Mucosa of rectum (tissue), 2 donors: ENCODE data around the gene IL22RA1.

Source experiments
- H3K27ac ChIP-seq, 2 donors: one replicate each; pipeline ENCODE4 v1.7.0; 2013; ENCODE audit warnings: inconsistent platforms in 2 of 2, low read depth in 2 of 2, low read length in 2 of 2
- H3K27me3 ChIP-seq, 2 donors: one replicate each; pipeline ENCODE4 v1.7.0; 2013; ENCODE audit warnings: low read length in 2 of 2; ENCODE audit not compliant: control insufficient read depth in 2 of 2, insufficient read depth in 2 of 2
- H3K36me3 ChIP-seq, 2 donors: one replicate each; pipeline ENCODE4 v1.7.0; 2013; ENCODE audit warnings: low read length in 2 of 2; ENCODE audit not compliant: control insufficient read depth in 2 of 2, insufficient read depth in 2 of 2
- H3K4me1 ChIP-seq, 2 donors: one replicate each; pipeline ENCODE4 v1.7.0; 2013; ENCODE audit warnings: low read length in 2 of 2, mild to moderate bottlenecking in 1 of 2; ENCODE audit not compliant: control insufficient read depth in 2 of 2, insufficient read depth in 2 of 2
- H3K4me3 ChIP-seq, 2 donors: one replicate each; pipeline ENCODE4 v1.7.0; 2013; ENCODE audit warnings: low read length in 2 of 2
- H3K9ac ChIP-seq, 2 donors: one replicate each; pipeline ENCODE4 v1.7.0; 2013; ENCODE audit warnings: low read length in 2 of 2, low read depth in 1 of 2, mild to moderate bottlenecking in 1 of 2
- H3K9me3 ChIP-seq, 2 donors: one replicate each; pipeline ENCODE4 v1.7.0; 2013; ENCODE audit warnings: low read length in 2 of 2; ENCODE audit not compliant: control insufficient read depth in 2 of 2
- donor health status: healthy.
- donor health status: Normal muscosa, but diverticular disease.

Gene IL22RA1

GRCh38 chr1:24077278-24077978, 65.5 kb downstream of the IL22RA1 start:
- Histone ChIP-seq H3K27ac (no peak overlapping the region), H3K27me3 (no peaks in the 10 kb centered on the region), H3K9ac (no peak overlapping the region), H3K4me3 (no peak overlapping the region), H3K9me3 (no peaks in the 10 kb centered on the region), H3K36me3 (no peaks in the 10 kb centered on the region), H3K4me1 (no peaks in the 10 kb centered on the region)

GRCh38 chr1:24075946-24076345, 67.0 kb downstream of the IL22RA1 start:
- H3K27ac ChIP-seq, result no peak overlapping the region
- no peak overlapping the region for H3K4me3 ChIP-seq
- no peak overlapping the region for H3K9ac ChIP-seq
- H3K4me1 ChIP-seq, result no peaks in the 10 kb centered on the region
- no peaks in the 10 kb centered on the region for H3K27me3 ChIP-seq
- H3K36me3 ChIP-seq, result no peaks in the 10 kb centered on the region
- H3K9me3 ChIP-seq, result no peaks in the 10 kb centered on the region

- H3K4me1 ChIP-seq, result peaks cover 0 to 2% of the 10 kb centered on the region in 2 donors
- no peaks in the 10 kb centered on the region for H3K9me3 ChIP-seq
- no peak overlapping the region for H3K4me3 ChIP-seq
- no peaks in the 10 kb centered on the region for H3K36me3 ChIP-seq
- H3K9ac ChIP-seq, result no peak overlapping the region
- H3K27me3 ChIP-seq, result no peaks in the 10 kb centered on the region
- H3K27ac ChIP-seq, result no peak overlapping the region
Measured at GRCh38 chr1:24075590-24075854, 67.4 kb downstream of the IL22RA1 start.

GRCh38 chr1:24074817-24075589, 67.9 kb downstream of the IL22RA1 start:
- no peak overlapping the region for H3K27ac ChIP-seq
- H3K27me3 ChIP-seq, result no peaks in the 10 kb centered on the region
- H3K4me1 ChIP-seq, result peaks cover 0 to 2% of the 10 kb centered on the region in 2 donors
- H3K4me3 ChIP-seq, result no peak overlapping the region
- H3K36me3 ChIP-seq, result no peaks in the 10 kb centered on the region
- no peak overlapping the region for H3K9ac ChIP-seq
- no peaks in the 10 kb centered on the region for H3K9me3 ChIP-seq

- Histone ChIP-seq H3K27me3 (no peaks in the 10 kb centered on the region), H3K4me1 (peaks cover 0 to 2% of the 10 kb centered on the region in 2 donors), H3K27ac (no peak overlapping the region), H3K9me3 (no peaks in the 10 kb centered on the region), H3K36me3 (no peaks in the 10 kb centered on the region), H3K4me3 (no peak overlapping the region), H3K9ac (no peak overlapping the region)
Measured at GRCh38 chr1:24074196-24074595, 68.7 kb downstream of the IL22RA1 start.

GRCh38 chr1:24071941-24072340, 71.0 kb downstream of the IL22RA1 start:
- no peak overlapping the region for H3K27ac ChIP-seq
- H3K36me3 ChIP-seq, result no peaks in the 10 kb centered on the region
- no peaks in the 10 kb centered on the region for H3K9me3 ChIP-seq
- no peak overlapping the region for H3K9ac ChIP-seq
- no peaks in the 10 kb centered on the region for H3K27me3 ChIP-seq
- peaks cover 0 to 2% of the 10 kb centered on the region in 2 donors for H3K4me1 ChIP-seq
- H3K4me3 ChIP-seq, result no peak overlapping the region

GRCh38 chr1:24070821-24071393, 72.0 kb downstream of the IL22RA1 start:
- no peak overlapping the region for H3K27ac ChIP-seq
- H3K9ac ChIP-seq, result no peak overlapping the region
- no peaks in the 10 kb centered on the region for H3K9me3 ChIP-seq
- H3K27me3 ChIP-seq, result no peaks in the 10 kb centered on the region
- H3K36me3 ChIP-seq, result no peaks in the 10 kb centered on the region
- no peak overlapping the region for H3K4me3 ChIP-seq
- peaks cover 0 to 2% of the 10 kb centered on the region in 2 donors for H3K4me1 ChIP-seq

GRCh38 chr1:24069817-24070216, 73.1 kb downstream of the IL22RA1 start:
- Histone ChIP-seq H3K9ac (no peak overlapping the region), H3K36me3 (no peaks in the 10 kb centered on the region), H3K4me1 (peaks cover 0 to 2% of the 10 kb centered on the region in 2 donors), H3K27ac (no peak overlapping the region), H3K9me3 (no peaks in the 10 kb centered on the region), H3K27me3 (no peaks in the 10 kb centered on the region), H3K4me3 (no peak overlapping the region)
